Vagina (tissue), 2 donors: ENCODE measurements around the gene CYP4A22.

ENCODE experiments used
- POLR2A ChIP-seq, 2 donors: fragments of 450-650 bp; IDR thresholded peaks; one replicate each; pipeline ENCODE4 v1.6.1; 2017; ENCODE audit warnings: antibody characterized with exemption in 2 of 2, mild to moderate bottlenecking in 2 of 2, moderate library complexity in 2 of 2
- POLR2AphosphoS5 ChIP-seq, 2 donors: sonication (generic); formaldehyde crosslinking; IDR thresholded peaks; one replicate each; pipeline ENCODE4 v1.9.0; 2017; ENCODE audit warnings: antibody characterized with exemption in 2 of 2, mild to moderate bottlenecking in 2 of 2, low read depth in 1 of 2; ENCODE audit not compliant: insufficient read depth in 1 of 2
- TF ChIP-seq, protein P1 (sequence below), 3 experiments: fragments of 450-650 bp in 2 of 3; fragments of 200-600 bp in 1 of 3; sonication (generic) in 1 of 3; IDR thresholded peaks; one replicate each; pipeline ENCODE4 v1.5.1; 2017 to 2019; ENCODE audit warnings: antibody characterized with exemption in 3 of 3, mild to moderate bottlenecking in 2 of 3, moderate library complexity in 2 of 3

DNA sequence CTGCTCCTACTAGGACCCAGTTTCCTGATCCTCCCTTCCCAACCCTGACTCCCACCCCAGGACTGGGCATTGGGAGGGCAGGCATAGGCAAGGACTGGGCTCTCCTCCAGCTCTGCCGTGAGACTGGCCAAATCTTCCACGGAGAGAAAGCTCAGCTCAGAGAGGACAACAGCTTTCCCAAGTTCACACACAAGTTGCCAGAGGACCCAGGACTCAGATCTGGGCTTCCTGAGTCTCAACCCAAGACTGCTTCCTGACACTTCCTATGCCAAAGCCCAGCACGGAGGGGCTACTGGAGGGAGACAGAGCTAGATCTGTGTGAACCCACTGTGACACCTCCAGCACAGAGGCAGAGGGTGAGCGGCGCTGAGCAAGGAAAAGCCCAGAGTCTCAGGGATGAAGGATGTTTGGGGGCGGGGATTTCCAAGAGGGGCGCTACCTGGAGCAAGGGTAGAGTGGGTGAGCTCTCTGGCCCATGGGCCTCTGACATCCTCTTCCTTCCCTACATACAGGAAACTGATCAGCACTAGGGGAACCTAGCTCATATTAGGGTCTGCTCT lies 45.5 kb downstream of the CYP4A22 start:
- TF ChIP-seq, protein P1, sequence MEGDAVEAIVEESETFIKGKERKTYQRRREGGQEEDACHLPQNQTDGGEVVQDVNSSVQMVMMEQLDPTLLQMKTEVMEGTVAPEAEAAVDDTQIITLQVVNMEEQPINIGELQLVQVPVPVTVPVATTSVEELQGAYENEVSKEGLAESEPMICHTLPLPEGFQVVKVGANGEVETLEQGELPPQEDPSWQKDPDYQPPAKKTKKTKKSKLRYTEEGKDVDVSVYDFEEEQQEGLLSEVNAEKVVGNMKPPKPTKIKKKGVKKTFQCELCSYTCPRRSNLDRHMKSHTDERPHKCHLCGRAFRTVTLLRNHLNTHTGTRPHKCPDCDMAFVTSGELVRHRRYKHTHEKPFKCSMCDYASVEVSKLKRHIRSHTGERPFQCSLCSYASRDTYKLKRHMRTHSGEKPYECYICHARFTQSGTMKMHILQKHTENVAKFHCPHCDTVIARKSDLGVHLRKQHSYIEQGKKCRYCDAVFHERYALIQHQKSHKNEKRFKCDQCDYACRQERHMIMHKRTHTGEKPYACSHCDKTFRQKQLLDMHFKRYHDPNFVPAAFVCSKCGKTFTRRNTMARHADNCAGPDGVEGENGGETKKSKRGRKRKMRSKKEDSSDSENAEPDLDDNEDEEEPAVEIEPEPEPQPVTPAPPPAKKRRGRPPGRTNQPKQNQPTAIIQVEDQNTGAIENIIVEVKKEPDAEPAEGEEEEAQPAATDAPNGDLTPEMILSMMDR (IDR thresholded peaks at IDR 0.05) = no peak
- no peak for TF ChIP-seq POLR2A (IDR thresholded peaks at IDR 0.05)
- TF ChIP-seq POLR2AphosphoS5 (IDR thresholded peaks at IDR 0.05; ENCODE audit: insufficient read depth in 1 of 2, low read depth in 1 of 2) = no peak
